H7 (cell line): Measurements from ENCODE around the gene RELB. TPM values are rescaled to one million over a fixed set of nuclear protein-coding genes. Genes with fewer than 3 reads are reported as not detected.

Experiments
- DNase-seq: peaks from one replicate; pipeline ENCODE4 v3.0.0; 2012
- H3K27me3 ChIP-seq: 2 replicates; pipeline ENCODE4 v1.6.0; 2011; ENCODE audit warnings: mild to moderate bottlenecking, low read length; ENCODE audit not compliant: control insufficient read depth, insufficient read depth
- H3K36me3 ChIP-seq: replicated peaks from 2 replicates; pipeline ENCODE4 v1.5.1; 2011; ENCODE audit warnings: low read length; ENCODE audit not compliant: control insufficient read depth, insufficient read depth
- H3K4me3 ChIP-seq: 2 replicates; pipeline ENCODE4 v1.5.1; 2011; ENCODE audit warnings: low read depth, mild to moderate bottlenecking, control low read depth, low read length, moderate library complexity; ENCODE audit not compliant: insufficient read depth
- total RNA-seq: library from RNA; depleted of rRNA; stranded (reverse); fragments of >200 nt; shearing (Covaris generic); gene quantifications from 2 replicates; pipeline ENCODE4 v1.2.3, GENCODE V29; 2014

The RELB gene
- total RNA-seq, 1 experiment from 2014 or later, result 4.1 TPM

- no peak for DNase-seq
- Histone ChIP-seq H3K27me3 (no peaks in the 10 kb centered on the region), H3K36me3 (peaks cover 17% of the 10 kb centered on the region), H3K4me3 (no peak overlapping the region)
Observed at GRCh38 chr19:45049073-45049736, 47.9 kb downstream of the RELB start.

GRCh38 chr19:45050036-45050435 is 48.8 kb downstream of the RELB start:
- Histone ChIP-seq H3K4me3 (no peak overlapping the region), H3K36me3 (peaks cover 11% of the 10 kb centered on the region), H3K27me3 (no peaks in the 10 kb centered on the region)
- DNase-seq, result no peak

GRCh38 chr19:45051929-45052579 is 50.8 kb downstream of the RELB start:
- Histone ChIP-seq H3K4me3 (no peak overlapping the region), H3K36me3 (peaks cover 23% of the 10 kb centered on the region), H3K27me3 (no peaks in the 10 kb centered on the region)
- DNase-seq, result no peak

- no peak for DNase-seq
- no peaks in the 10 kb centered on the region for H3K27me3 ChIP-seq
- H3K4me3 ChIP-seq, result no peak overlapping the region
- H3K36me3 ChIP-seq, result peaks cover 56% of the 10 kb centered on the region
Observed at GRCh38 chr19:45056831-45057230, 55.6 kb downstream of the RELB start.

- Histone ChIP-seq H3K4me3 (no peak overlapping the region), H3K36me3 (peaks cover 53% of the 10 kb centered on the region), H3K27me3 (no peaks in the 10 kb centered on the region)
- DNase-seq, result peak; percentile 33
Observed at GRCh38 chr19:45057444-45057843, 56.2 kb downstream of the RELB start.

GRCh38 chr19:45058622-45059159 is 57.4 kb downstream of the RELB start:
- H3K27me3 ChIP-seq, result no peaks in the 10 kb centered on the region
- H3K36me3 ChIP-seq, result peaks cover 51% of the 10 kb centered on the region
- no peak overlapping the region for H3K4me3 ChIP-seq
- no peak for DNase-seq

- peak; percentile 97 for DNase-seq
- Histone ChIP-seq H3K36me3 (peaks cover 48% of the 10 kb centered on the region), H3K4me3 (no peak overlapping the region), H3K27me3 (no peaks in the 10 kb centered on the region)
Observed at GRCh38 chr19:45059258-45059965, 58.1 kb downstream of the RELB start.

- DNase-seq, result no peak
- Histone ChIP-seq H3K27me3 (no peaks in the 10 kb centered on the region), H3K36me3 (peaks cover 40% of the 10 kb centered on the region), H3K4me3 (no peak overlapping the region)
Observed at GRCh38 chr19:45061965-45062364, 60.7 kb downstream of the RELB start.

- Histone ChIP-seq H3K4me3 (no peak overlapping the region), H3K36me3 (peaks cover 33% of the 10 kb centered on the region), H3K27me3 (no peaks in the 10 kb centered on the region)
- DNase-seq, result peak; percentile 64
Observed at GRCh38 chr19:45063851-45064801, 62.9 kb downstream of the RELB start.

GRCh38 chr19:45066921-45067661 is 65.8 kb downstream of the RELB start:
- H3K4me3 ChIP-seq, result no peak overlapping the region
- no peaks in the 10 kb centered on the region for H3K27me3 ChIP-seq
- H3K36me3 ChIP-seq, result peaks cover 27% of the 10 kb centered on the region
- DNase-seq, result peak; percentile 70

GRCh38 chr19:45068041-45068440 is 66.8 kb downstream of the RELB start:
- Histone ChIP-seq H3K27me3 (no peaks in the 10 kb centered on the region), H3K4me3 (no peak overlapping the region), H3K36me3 (peaks cover 26% of the 10 kb centered on the region)
- peak; percentile 65 for DNase-seq

GRCh38 chr19:45069056-45069455 is 67.8 kb downstream of the RELB start:
- H3K27me3 ChIP-seq, result no peaks in the 10 kb centered on the region
- H3K36me3 ChIP-seq, result peaks cover 26% of the 10 kb centered on the region
- DNase-seq, result peak; percentile 90
- no peak overlapping the region for H3K4me3 ChIP-seq

- peak; percentile 35 for DNase-seq
- H3K36me3 ChIP-seq, result peaks cover 25% of the 10 kb centered on the region
- no peak overlapping the region for H3K4me3 ChIP-seq
- no peaks in the 10 kb centered on the region for H3K27me3 ChIP-seq
Observed at GRCh38 chr19:45070214-45070613, 69.0 kb downstream of the RELB start.
